NT2/D1 (cell line): ENCODE measurements around the gene RBM28.

ENCODE experiments used
- SUZ12 ChIP-seq: IDR thresholded peaks from 2 replicates; pipeline ENCODE4 v1.6.1; 2011; ENCODE audit not compliant: insufficient read length, insufficient read depth; ENCODE audit errors: extremely low read depth
- ZNF274 ChIP-seq: IDR thresholded peaks from 2 replicates; pipeline ENCODE4 v1.6.1; 2011; ENCODE audit warnings: mild to moderate bottlenecking, low read depth, low read length

- no peak for TF ChIP-seq SUZ12
- TF ChIP-seq ZNF274, result no peak
These were observed 36.9 kb upstream of the RBM28 start for GRCh38 chr7:128380483-128381106.
